Epithelial cell of proximal tubule (primary cell): ENCODE results near the gene ASCC1. TPM values are rescaled to one million over a fixed set of nuclear protein-coding genes. Genes with fewer than 3 reads are reported as not detected.

Source experiments
- DNase-seq: peaks from one replicate; pipeline ENCODE4 v3.0.0-alpha.2; 2011; ENCODE audit warnings: low read depth
- H3K4me3 ChIP-seq: 2 replicates; pipeline ENCODE4 v1.5.1; 2011; ENCODE audit warnings: low read depth, mild to moderate bottlenecking, low read length
- CTCF ChIP-seq: conservative IDR thresholded peaks from 2 replicates; pipeline ENCODE4 v1.5.1; 2012; ENCODE audit warnings: low read depth, mild to moderate bottlenecking, low read length
- total RNA-seq: library from RNA; depleted of rRNA; stranded (reverse); fragments of >200 nt; gene quantifications from 2 replicates; pipeline ENCODE4 v1.2.3, GENCODE V29; 2015

Gene ASCC1
- total RNA-seq, 1 donor from 2014 or later: 21.4 TPM

DNA sequence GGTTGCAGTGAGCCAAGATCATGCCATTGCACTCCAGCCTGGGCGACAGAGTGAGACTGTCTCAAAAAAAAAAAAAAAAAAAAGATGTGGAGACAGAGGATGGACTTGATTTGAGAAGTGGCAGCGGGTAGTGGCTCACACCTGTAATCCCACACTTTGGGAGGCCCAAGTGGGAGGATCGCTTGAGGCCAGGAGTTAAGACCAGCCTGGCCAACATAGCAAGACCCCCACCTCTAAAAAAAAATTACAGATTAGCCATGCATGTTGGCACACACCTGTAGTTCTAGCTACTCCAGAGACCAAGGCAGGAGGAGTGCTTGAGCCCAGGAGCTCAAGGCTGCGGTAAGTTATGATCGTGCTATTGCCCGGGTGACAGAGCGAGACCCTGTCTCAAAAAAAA, 24.3 kb upstream of the ASCC1 start:
- no peak for DNase-seq
- no peak for TF ChIP-seq CTCF
- no peak overlapping the region for H3K4me3 ChIP-seq

DNA sequence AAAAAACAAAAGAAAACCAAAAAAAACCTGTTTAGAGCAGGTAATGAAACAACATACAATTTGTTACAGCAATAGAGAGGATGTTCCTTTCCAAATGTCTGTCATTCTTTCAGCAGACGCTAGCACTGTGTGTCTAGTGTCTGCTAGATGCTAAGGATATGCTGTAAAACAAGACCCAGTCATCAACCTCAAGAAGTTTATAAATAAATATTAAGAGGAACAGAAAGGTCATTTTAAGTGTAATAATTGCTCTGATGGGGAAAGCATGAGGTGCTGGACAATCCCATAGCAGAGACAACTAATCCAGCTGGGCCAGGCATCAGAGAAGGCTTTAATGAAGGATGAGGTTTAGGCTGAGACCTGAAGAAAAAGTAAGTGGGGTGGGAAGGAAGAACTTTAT, 23.3 kb upstream of the ASCC1 start:
- no peak for DNase-seq
- TF ChIP-seq CTCF: no peak

GRCh38 chr10:72238392-72239175, 22.5 kb upstream of the ASCC1 start:
- H3K4me3 ChIP-seq: no peak overlapping the region
- no peak for TF ChIP-seq CTCF
- DNase-seq: no peak

More for the DNA sequence above, 23.3 kb upstream of the ASCC1 start:
- H3K4me3 ChIP-seq: no peak overlapping the region

DNA sequence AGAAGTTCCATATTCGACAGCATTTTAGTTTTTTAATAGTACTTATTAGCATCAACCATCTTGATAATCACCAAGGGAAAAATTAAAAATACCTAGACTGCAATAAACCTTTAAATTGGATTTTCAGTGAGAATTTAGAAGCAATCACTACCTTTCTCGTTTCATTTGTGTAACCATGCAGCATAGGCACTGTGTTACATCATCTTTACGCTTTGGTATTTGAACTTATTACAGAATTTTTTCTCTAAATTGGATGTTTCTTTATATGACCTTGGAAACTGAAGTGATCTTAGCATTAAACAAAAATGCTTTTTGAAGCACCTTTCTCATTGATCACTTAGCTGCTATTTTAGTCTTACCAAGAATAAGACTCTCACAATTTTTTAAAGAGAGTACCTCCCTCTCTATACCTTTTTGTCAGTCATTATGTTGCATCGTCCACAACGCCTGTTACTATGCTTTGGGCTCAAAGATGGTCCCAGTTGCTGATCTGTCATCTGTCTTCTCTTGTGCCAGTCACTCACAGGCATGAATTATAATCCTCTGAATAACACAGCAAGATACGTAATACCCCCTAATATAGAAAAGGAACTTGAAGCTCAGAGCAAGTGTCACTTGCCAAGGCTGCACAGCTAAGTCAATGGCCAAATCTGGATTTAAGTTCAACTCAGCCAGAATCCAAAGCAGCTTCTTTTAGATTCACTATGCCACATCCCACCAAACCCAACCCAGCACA, 19.6 kb upstream of the ASCC1 start:
- no peak for DNase-seq
- no peak overlapping the region for H3K4me3 ChIP-seq
- no peak for TF ChIP-seq CTCF

DNA sequence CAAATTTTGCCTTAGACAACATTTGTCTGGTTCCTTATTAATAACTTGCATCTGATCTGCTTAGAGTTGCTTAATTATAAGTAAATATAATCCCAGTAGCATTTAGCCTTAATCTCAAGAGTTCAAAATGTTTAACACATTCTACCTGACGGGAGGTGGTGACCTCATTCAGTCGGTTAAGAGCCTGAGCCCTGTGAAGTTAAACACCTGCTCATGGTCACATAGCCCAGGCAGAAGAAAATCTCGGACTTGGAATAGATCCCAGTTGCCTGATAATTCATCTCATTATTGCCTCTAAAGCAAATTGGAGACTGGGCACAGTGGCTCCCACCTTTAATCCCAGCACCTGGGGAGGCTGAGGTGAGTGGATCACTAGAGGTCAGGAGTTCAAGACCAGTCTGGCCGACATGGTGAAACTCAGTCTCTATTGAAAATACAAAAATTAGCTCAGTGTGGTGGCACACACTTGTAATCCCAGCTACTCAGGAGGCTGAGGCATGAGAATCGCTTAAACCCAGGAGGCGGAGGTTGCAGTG, 18.6 kb upstream of the ASCC1 start:
- DNase-seq: no peak
- TF ChIP-seq CTCF: no peak
- no peak overlapping the region for H3K4me3 ChIP-seq

DNA sequence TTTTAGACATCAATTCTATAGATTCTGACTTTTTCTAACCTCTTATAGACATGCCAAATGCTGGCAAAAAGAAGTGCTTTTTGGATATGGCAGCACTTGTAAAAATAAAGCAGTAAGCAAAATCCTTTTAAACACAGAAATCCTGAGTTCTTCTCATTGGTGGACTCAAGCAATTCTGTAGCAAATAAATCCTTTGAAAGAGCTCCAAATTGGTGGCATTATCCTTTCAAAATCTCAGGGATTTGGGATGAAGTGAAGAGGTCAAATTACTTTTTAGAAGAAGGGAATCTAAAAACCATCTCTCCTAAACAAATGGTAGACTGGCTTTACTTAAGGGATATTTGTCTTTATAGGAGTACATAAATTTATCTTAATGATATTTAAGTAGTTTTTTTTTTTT, 17.5 kb upstream of the ASCC1 start:
- no peak for DNase-seq
- H3K4me3 ChIP-seq: no peak overlapping the region
- no peak for TF ChIP-seq CTCF
